Ishikawa (cell line): Measurements from ENCODE around the gene TTL.

Experiments used
- CEBPB ChIP-seq: IDR thresholded peaks from 2 replicates; pipeline ENCODE4 v1.6.1; 2012
- CREB1 ChIP-seq: IDR thresholded peaks from 2 replicates; pipeline ENCODE4 v1.6.1; 2012; ENCODE audit warnings: low read depth
- EGR1 ChIP-seq: IDR thresholded peaks from 2 replicates; pipeline ENCODE4 v1.6.1; 2012
- EP300 ChIP-seq: IDR thresholded peaks from 2 replicates; pipeline ENCODE4 v1.6.1; 2012; ENCODE audit warnings: borderline replicate concordance
- FOXM1 ChIP-seq: IDR thresholded peaks from 2 replicates; pipeline ENCODE4 v1.6.1; 2012; ENCODE audit warnings: low read depth, borderline replicate concordance
- NFIC ChIP-seq: IDR thresholded peaks from 2 replicates; pipeline ENCODE4 v1.6.1; 2012
- RAD21 ChIP-seq: IDR thresholded peaks from 2 replicates; pipeline ENCODE4 v1.6.1; 2012; ENCODE audit warnings: low read depth
- REST ChIP-seq: IDR thresholded peaks from 2 replicates; pipeline ENCODE4 v1.6.1; 2012; ENCODE audit warnings: low read depth, mild to moderate bottlenecking
- TAF1 ChIP-seq: IDR thresholded peaks from 2 replicates; pipeline ENCODE4 v1.6.1; 2012; ENCODE audit warnings: low read depth, mild to moderate bottlenecking
- TCF12 ChIP-seq: IDR thresholded peaks from 2 replicates; pipeline ENCODE4 v1.6.1; 2012; ENCODE audit warnings: low read depth
- TEAD4 ChIP-seq: IDR thresholded peaks from 2 replicates; pipeline ENCODE4 v1.6.1; 2012
- YY1 ChIP-seq: IDR thresholded peaks from 2 replicates; pipeline ENCODE4 v1.6.1; 2012; ENCODE audit warnings: low read depth
- ZBTB7A ChIP-seq: IDR thresholded peaks from 2 replicates; pipeline ENCODE4 v1.6.1; 2012; ENCODE audit warnings: low read depth
- TF ChIP-seq, protein P1 (sequence below): IDR thresholded peaks from 2 replicates; pipeline ENCODE4 v1.6.1; 2012
- TF ChIP-seq, protein P2 (sequence below): IDR thresholded peaks from 2 replicates; pipeline ENCODE4 v1.6.1; 2012

TTL gene

DNA sequence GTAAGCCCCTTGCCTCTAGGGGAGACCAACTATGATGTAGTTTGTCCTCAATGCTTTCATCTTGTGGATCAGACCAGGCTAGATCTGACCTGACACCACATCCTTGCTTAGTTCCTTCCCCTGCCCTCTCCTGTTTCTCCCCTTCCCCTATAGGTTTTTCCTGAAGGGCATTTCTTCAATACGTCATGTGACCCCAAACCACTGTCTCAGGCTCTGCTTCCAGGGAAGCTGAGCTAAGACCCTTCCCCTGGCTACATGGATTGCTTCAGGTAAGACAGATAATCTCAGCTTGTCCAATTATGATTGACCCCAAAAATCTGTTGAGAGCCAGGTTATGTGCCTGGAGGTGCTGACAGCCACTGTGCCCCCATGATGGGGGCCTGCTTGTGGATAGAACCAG lies 22.6 kb upstream of the TTL start:
- no peak for TF ChIP-seq EGR1
- no peak for TF ChIP-seq ZBTB7A
- no peak for TF ChIP-seq NFIC
- TF ChIP-seq TEAD4: no peak
- no peak for TF ChIP-seq RAD21
- no peak for TF ChIP-seq FOXM1
- TF ChIP-seq CREB1: no peak
- TF ChIP-seq YY1: no peak

GRCh38 chr2:112462178-112462577 lies 19.8 kb upstream of the TTL start:
- no peak for TF ChIP-seq TEAD4
- no peak for TF ChIP-seq TAF1
- TF ChIP-seq, protein P1, sequence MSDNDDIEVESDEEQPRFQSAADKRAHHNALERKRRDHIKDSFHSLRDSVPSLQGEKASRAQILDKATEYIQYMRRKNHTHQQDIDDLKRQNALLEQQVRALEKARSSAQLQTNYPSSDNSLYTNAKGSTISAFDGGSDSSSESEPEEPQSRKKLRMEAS: no peak
- TF ChIP-seq, protein P2, sequence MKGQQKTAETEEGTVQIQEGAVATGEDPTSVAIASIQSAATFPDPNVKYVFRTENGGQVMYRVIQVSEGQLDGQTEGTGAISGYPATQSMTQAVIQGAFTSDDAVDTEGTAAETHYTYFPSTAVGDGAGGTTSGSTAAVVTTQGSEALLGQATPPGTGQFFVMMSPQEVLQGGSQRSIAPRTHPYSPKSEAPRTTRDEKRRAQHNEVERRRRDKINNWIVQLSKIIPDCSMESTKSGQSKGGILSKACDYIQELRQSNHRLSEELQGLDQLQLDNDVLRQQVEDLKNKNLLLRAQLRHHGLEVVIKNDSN: no peak
- TF ChIP-seq ZBTB7A: no peak
- TF ChIP-seq RAD21: no peak
- TF ChIP-seq TCF12: no peak
- no peak for TF ChIP-seq REST
- TF ChIP-seq NFIC: no peak
- TF ChIP-seq FOXM1: no peak
- no peak for TF ChIP-seq CEBPB
- no peak for TF ChIP-seq YY1
- no peak for TF ChIP-seq EP300
- no peak for TF ChIP-seq EGR1
- TF ChIP-seq CREB1: no peak

DNA sequence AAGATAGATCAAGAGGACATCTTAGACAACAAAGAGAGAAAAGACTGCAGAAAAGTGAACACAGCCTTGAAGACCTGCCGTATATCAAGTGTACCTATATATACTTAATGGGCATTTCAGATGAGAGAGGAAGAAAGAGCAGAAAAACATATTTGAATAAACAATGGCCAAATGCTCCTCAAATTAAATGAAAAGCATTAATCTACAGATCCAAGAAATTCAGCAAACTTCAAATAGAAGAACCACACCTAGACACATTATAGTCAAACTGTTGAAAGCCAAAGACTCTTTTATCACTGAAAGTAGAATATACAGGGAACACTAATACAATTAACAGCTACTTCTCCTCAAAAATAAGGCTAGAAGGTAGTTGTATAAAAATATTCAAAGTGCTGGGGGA lies 18.7 kb upstream of the TTL start:
- no peak for TF ChIP-seq NFIC
- TF ChIP-seq, protein P1: no peak
- TF ChIP-seq EGR1: no peak
- TF ChIP-seq TCF12: no peak
- no peak for TF ChIP-seq CREB1
- no peak for TF ChIP-seq CEBPB
- no peak for TF ChIP-seq TEAD4
- TF ChIP-seq TAF1: no peak
- no peak for TF ChIP-seq YY1
- TF ChIP-seq RAD21: no peak
- TF ChIP-seq, protein P2: no peak
- no peak for TF ChIP-seq EP300
- TF ChIP-seq ZBTB7A: no peak
- TF ChIP-seq FOXM1: no peak
- TF ChIP-seq REST: no peak

- TF ChIP-seq, protein P1: no peak
- TF ChIP-seq ZBTB7A (no peak), YY1 (no peak), CEBPB (no peak), EGR1 (no peak), TCF12 (no peak), REST (no peak), FOXM1 (no peak), CREB1 (no peak), EP300 (no peak), NFIC (no peak), TAF1 (no peak), RAD21 (no peak), TEAD4 (no peak)
- TF ChIP-seq, protein P2: no peak
Observed at GRCh38 chr2:112465382-112465781, 16.6 kb upstream of the TTL start.
